Pancreas (tissue), 10 donors: ENCODE data around the gene IFIT1. TPM values are rescaled to one million over a fixed set of nuclear protein-coding genes. Genes with fewer than 3 reads are reported as not detected.

Experiments used
- ATAC-seq, 4 donors: fragments of 200-7000 bp; cut with Tn5 transposase; one replicate each; pipeline versions ENCODE4 v1.8.0 to v1.9.1; 2020; ENCODE audit warnings: mild to moderate bottlenecking in 4 of 4, moderate library complexity in 4 of 4
- DNase-seq, 6 donors: peaks; one replicate each; pipeline ENCODE4 v3.0.0-alpha.2; 2020
- FAIRE-seq: peaks from 2 replicates; lab custom pipeline; 2012; peaks lifted over from hg19 to GRCh38; lab: Jason Lieb, UNC
- H3K27ac ChIP-seq, 4 donors: fragments of 200-600 bp; sonication (generic); 1 replicate in 3 of 4; 2 replicates in 1 of 4; pipeline versions ENCODE4 v1.5.0 to v1.8.0; 2020
- H3K27me3 ChIP-seq, 4 donors: fragments of 200-600 bp; one replicate each; pipeline ENCODE4 v1.8.0; 2021
- H3K36me3 ChIP-seq, 3 donors: fragments of 200-600 bp; sonication (generic) in 1 of 3; one replicate each; pipeline versions ENCODE4 v1.5.0 to v1.8.0; 2020 to 2021
- H3K4me1 ChIP-seq, 3 donors: fragments of 200-600 bp; one replicate each; pipeline ENCODE4 v1.8.0; 2021
- H3K4me3 ChIP-seq, 4 donors: fragments of 200-600 bp; sonication (generic) in 2 of 4; one replicate each; pipeline versions ENCODE4 v1.5.0 to v1.8.0; 2020 to 2021
- H3K9me3 ChIP-seq, 4 donors: fragments of 200-600 bp; one replicate each; pipeline ENCODE4 v1.8.0; 2021
- CTCF ChIP-seq, 4 donors: fragments of 200-600 bp; sonication (generic) in 3 of 4; IDR thresholded peaks; one replicate each; pipeline versions ENCODE4 v1.5.0 to v1.8.0; 2021; ENCODE audit warnings: antibody characterized with exemption in 4 of 4
- WGBS, 2 donors: extraction: QIAGEN DNeasy Blood & Tissue Kit; methylation state at CpG; one replicate each; pipeline ENCODE4 v1.1.7; 2013; 5-methylcytosine and 5-hydroxymethylcytosine counted together
- intact Hi-C, 3 donors: fragments of 100-400 bp; cut with DNase I; formaldehyde crosslinking; loops; one replicate each; pipeline versions ENCODE4 v1.11.1 to v1.14.2; 2022
- polyA plus RNA-seq, 2 donors: library from polyadenylated mRNA; stranded (reverse); fragments of 200-250 nt; gene quantifications; one replicate each; pipeline ENCODE4 v1.2.3, GENCODE V29; 2013
- total RNA-seq, 6 donors: library from RNA; stranded (reverse); fragmentation: NEBNext Ultra II Directional in 4 of 6; extraction: Animal tissue kit (Norgen Biotek cat#: 25700) in 4 of 6; gene quantifications; one replicate each; pipeline versions ENCODE4 v1.2.1 to v1.2.4, GENCODE V29; 2021 to 2023
- donor health status: healthy with polysubstance abuse.
- donor health status: DM: no; HTN: no; CAD: no; lungs with moderate emphysema.
- donor health status: DM: no; HTN: no; CAD: no.
- donor health status: control.
- donor health status: control.
- donor health status: Bipolar disorder and iron deficiency.
- donor health status: DM: yes; HTN: yes; CAD: no.
- donor health status: DM: no; HTN: no; CAD: no.
- donor health status: DM: no; HTN: no; CAD: no.
- donor health status: DM: yes; HTN: yes; CAD: no.

The IFIT1 gene
- total and polyA plus RNA-seq, 8 donors: 2.4 to 11.4 (median 4.0) TPM

GRCh38 chr10:89367529-89367928 lies 24.9 kb upstream of the IFIT1 start:
- H3K27ac ChIP-seq: peak overlapping the region in 2 of 4 donors; percentile 6 to 47

GRCh38 chr10:89368129-89368528 lies 24.3 kb upstream of the IFIT1 start:
- DNase-seq (no peak), ATAC-seq (no peak), FAIRE-seq (no peak)
- intact Hi-C loops: no loop called here
- no peak for TF ChIP-seq CTCF (IDR thresholded peaks at IDR 0.05)
- WGBS, 2 donors: 62 to 69% methylated on average over 1 of the region's 1 CpG
- Histone ChIP-seq H3K9me3 (no peaks in the 10 kb centered on the region), H3K36me3 (no peaks in the 10 kb centered on the region), H3K4me1 (peaks cover 0 to 13% (median under 1%) of the 10 kb centered on the region in 3 donors), H3K27me3 (no peaks in the 10 kb centered on the region), H3K4me3 (no peak overlapping the region), H3K27ac (peak overlapping the region in 1 of 4 donors; percentile 47)

More at GRCh38 chr10:89367529-89367928, 24.9 kb upstream of the IFIT1 start:
- Histone ChIP-seq H3K4me3 (no peak overlapping the region), H3K27me3 (no peaks in the 10 kb centered on the region), H3K9me3 (no peaks in the 10 kb centered on the region), H3K4me1 (peaks cover 0 to 7% (median 0%) of the 10 kb centered on the region in 3 donors), H3K36me3 (no peaks in the 10 kb centered on the region)
- FAIRE-seq (no peak), DNase-seq (no peak), ATAC-seq (peak in 3 of 4 donors; percentile 39 to 72 (median 61))
- WGBS, 2 donors: 69 to 73% methylated on average over 4 of the region's 4 CpGs
- TF ChIP-seq CTCF (IDR thresholded peaks at IDR 0.05): no peak
- intact Hi-C loops: no loop called here

- peak in 2 of 4 donors; percentile 15 to 22 for ATAC-seq
- FAIRE-seq: no peak
- no peaks in the 10 kb centered on the region for H3K9me3 ChIP-seq
- H3K27me3 ChIP-seq: no peaks in the 10 kb centered on the region
- intact Hi-C loops: no loop called here
- H3K4me1 ChIP-seq: peaks cover 9 to 23% (median 11%) of the 10 kb centered on the region in 3 donors
- DNase-seq: no peak
- TF ChIP-seq CTCF (IDR thresholded peaks at IDR 0.05): no peak
- H3K36me3 ChIP-seq: no peaks in the 10 kb centered on the region
- no peak overlapping the region for H3K4me3 ChIP-seq
- no peak overlapping the region for H3K27ac ChIP-seq
- WGBS, 2 donors: 68 to 70% methylated on average over 5 of the region's 5 CpGs
Measured at GRCh38 chr10:89369156-89370105, 23.0 kb upstream of the IFIT1 start.

GRCh38 chr10:89371079-89371478 lies 21.3 kb upstream of the IFIT1 start:
- ATAC-seq (no peak), FAIRE-seq (no peak), DNase-seq (no peak)
- Histone ChIP-seq H3K27ac (no peak overlapping the region), H3K4me1 (peaks cover 21 to 38% (median 24%) of the 10 kb centered on the region in 3 donors), H3K27me3 (no peaks in the 10 kb centered on the region), H3K36me3 (no peaks in the 10 kb centered on the region), H3K9me3 (no peaks in the 10 kb centered on the region), H3K4me3 (no peak overlapping the region)
- intact Hi-C loops: no loop called here
- no peak for TF ChIP-seq CTCF (IDR thresholded peaks at IDR 0.05)

GRCh38 chr10:89371987-89372386 lies 20.4 kb upstream of the IFIT1 start:
- no peak for ATAC-seq
- WGBS, 2 donors: 80 to 82% methylated on average over 3 of the region's 3 CpGs
- no peak for DNase-seq
- FAIRE-seq: no peak
- no peak for TF ChIP-seq CTCF (IDR thresholded peaks at IDR 0.05)
- Histone ChIP-seq H3K4me1 (peaks cover 21 to 38% (median 24%) of the 10 kb centered on the region in 3 donors), H3K27ac (no peak overlapping the region), H3K4me3 (no peak overlapping the region), H3K36me3 (no peaks in the 10 kb centered on the region), H3K9me3 (no peaks in the 10 kb centered on the region), H3K27me3 (no peaks in the 10 kb centered on the region)
- intact Hi-C loops: no loop called here
